GM12874 (cell line): ENCODE measurements around the gene CADM3.

ENCODE experiments used
- CTCF ChIP-seq: IDR thresholded peaks from 2 replicates; pipeline ENCODE4 v1.5.1; 2011; ENCODE audit warnings: low read depth, mild to moderate bottlenecking, control low read depth, low read length, moderate library complexity; ENCODE audit not compliant: insufficient read depth

The CADM3 gene

DNA sequence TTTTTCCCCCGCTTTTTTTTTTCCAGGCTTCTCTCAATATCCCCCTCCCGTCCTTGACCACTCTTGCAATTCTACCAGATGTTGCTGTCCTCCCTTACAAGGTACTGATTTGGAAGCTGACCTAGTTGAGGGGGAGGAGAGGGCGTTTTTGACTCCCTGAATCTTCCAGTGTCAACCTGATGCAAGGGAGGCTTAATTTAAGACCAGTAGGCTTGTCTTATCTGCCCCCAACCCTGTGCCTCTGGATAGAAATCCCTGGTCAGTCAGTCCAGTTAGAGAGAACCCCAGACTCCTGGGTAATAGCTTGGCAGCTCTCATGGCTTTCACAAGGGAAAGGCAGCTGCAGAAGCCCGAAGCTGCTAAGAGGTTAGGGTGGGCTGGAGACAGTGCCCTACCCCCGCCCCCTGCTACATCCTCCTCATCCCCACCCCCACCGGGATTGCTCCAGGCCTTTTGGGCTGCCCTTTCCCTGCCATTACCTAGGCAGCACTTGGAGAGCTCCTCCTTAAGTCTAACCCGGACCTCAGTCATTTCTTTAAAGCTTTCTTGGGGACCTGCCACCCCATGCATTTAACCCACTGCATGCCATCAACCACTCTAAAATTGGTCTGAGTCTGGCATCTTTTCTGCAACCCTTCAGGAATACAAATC, 36.9 kb downstream of the CADM3 start:
- no peak for TF ChIP-seq CTCF

- TF ChIP-seq CTCF = no peak
These were observed 37.6 kb downstream of the CADM3 start for GRCh38 chr1:159209061-159209460.

DNA sequence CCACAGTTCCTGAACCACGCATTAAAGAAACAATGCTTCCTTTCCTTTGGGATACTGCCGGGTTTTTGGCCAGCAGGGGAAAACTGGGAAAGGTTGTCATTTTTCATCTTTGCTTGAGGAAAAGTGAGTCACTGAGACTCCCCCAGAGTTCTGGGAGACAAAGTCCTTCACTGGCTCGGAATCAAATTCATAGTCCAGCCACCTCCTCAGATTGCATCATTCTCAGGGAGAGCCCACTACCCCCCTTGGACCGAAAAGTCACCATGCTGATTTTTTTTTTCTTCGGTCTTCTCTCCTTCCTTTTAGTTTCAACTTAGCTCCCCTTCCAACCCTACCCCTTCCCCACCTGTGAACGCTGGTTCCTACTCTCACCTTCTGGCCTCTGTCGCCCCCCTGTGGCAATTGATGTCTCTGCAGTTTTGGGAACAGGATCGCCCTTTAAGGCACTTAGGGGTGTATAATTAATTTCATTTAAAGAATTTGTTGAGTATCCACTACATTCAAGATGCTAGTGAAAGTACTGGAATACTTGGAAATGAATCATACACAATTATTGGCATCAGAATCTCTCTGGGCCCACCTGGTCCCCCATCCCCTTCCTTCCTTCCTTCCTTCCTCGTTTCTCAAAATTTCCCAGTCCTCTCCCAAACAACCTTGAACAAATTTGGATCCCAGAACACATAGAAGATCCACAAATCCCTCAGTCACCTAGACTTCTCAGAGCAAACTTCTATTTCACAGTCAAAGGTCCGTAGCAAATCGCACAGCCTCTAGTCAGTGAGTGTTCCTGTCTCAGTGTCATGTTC, 40.1 kb downstream of the CADM3 start:
- peak; percentile 71 for TF ChIP-seq CTCF

- TF ChIP-seq CTCF = no peak
These were observed 41.2 kb downstream of the CADM3 start for GRCh38 chr1:159212596-159212995.

- TF ChIP-seq CTCF = peak; percentile 90
These were observed 42.8 kb downstream of the CADM3 start for GRCh38 chr1:159214149-159214760.

- no peak for TF ChIP-seq CTCF
These were observed 47.5 kb downstream of the CADM3 start for GRCh38 chr1:159218649-159219636.
